GM18517 (cell line): ENCODE measurements around the gene TNFAIP1.

Source experiments
- ATAC-seq: cut with Tn5 transposase; IDR thresholded peaks from one replicate; pipeline ENCODE4 v1.9.1; 2021; ENCODE audit warnings: mild to moderate bottlenecking, moderate library complexity; ENCODE audit not compliant: unreplicated experiment

Gene TNFAIP1

DNA sequence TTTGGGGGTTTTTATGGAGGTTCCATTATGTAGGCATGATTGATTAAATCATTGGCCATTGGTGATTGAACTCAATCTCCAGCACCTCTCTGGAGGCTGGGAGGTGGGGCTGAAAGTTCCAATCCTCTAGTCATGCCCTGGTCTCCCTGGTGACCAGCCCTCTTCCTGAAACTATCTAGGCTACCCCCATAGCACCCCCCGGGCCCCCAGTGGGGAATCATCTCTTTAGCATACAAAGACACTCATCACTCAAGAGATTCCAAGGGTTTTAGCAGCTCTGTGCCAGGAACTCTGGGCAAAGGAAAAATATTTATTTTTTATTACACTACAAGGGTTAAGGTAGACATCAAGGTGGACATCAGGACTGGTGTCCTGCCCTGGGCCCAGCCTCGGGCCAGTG is 59.9 kb downstream of the TNFAIP1 start:
- ATAC-seq, result no peak

DNA sequence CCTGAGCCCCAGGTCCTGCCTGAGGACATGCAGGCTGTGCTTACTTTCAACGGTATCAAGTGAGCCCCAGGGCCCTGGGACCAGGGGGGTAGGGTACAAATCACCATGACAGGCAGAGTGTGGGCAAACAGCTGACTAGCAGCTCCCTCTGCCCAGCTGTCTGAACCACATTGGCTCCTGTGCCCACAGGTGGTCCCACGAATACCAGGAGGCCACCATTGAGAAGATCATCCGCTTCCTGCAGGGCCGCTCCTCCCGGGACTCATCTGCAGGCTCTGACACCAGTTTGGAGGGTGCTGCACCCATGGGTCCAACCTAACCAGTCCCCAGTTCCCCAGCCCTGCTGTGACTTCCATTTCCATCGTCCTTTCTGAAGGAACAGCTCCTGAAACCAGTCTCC is 60.4 kb downstream of the TNFAIP1 start:
- ATAC-seq, result no peak
